ENCODE data around the gene PSME1. TPM values are rescaled to one million over a fixed set of nuclear protein-coding genes. Genes with fewer than 3 reads are reported as not detected.
A peak's percentile ranks its signal among the peaks of the same experiment; 100 is the strongest.

Gene PSME1
- total and polyA plus RNA-seq, 2 of the 13 experiments (the other 11 are each of a cell fraction or from before 2014, with no cell fraction given), result 159 to 608 TPM

GRCh38 chr14:24141097-24141880, 5.3 kb downstream of the PSME1 start, which contains the start of gene EMC9 (continued):
- TF ChIP-seq, protein P1, sequence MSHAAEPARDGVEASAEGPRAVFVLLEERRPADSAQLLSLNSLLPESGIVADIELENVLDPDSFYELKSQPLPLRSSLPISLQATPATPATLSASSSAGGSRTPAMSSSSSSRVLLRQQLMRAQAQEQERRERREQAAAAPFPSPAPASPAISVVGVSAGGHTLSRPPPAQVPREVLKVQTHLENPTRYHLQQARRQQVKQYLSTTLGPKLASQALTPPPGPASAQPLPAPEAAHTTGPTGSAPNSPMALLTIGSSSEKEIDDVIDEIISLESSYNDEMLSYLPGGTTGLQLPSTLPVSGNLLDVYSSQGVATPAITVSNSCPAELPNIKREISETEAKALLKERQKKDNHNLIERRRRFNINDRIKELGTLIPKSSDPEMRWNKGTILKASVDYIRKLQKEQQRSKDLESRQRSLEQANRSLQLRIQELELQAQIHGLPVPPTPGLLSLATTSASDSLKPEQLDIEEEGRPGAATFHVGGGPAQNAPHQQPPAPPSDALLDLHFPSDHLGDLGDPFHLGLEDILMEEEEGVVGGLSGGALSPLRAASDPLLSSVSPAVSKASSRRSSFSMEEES (CRISPR knock-in tag; IDR thresholded peaks at IDR 0.05), result peak; percentile 73; the same call in 1 of the 2 replicates
- TF ChIP-seq ZBTB38 (CRISPR knock-in tag; IDR thresholded peaks at IDR 0.05), result peak; percentile 78
- TF ChIP-seq REPIN1 (CRISPR knock-in tag; IDR thresholded peaks at IDR 0.05; ENCODE audit: borderline replicate concordance, low read depth), result peak; percentile 6; the same call in 1 of the 2 replicates
- peak; percentile 54; the same call in 1 of the 2 replicates for TF ChIP-seq ZBTB21 (CRISPR knock-in tag; IDR thresholded peaks at IDR 0.05)
- peak; percentile 91 for TF ChIP-seq HNRNPH1 (optimal IDR thresholded peaks at IDR 0.05; ENCODE audit: low read depth, low read length)
- TF ChIP-seq ZNF318 (CRISPR knock-in tag; IDR thresholded peaks at IDR 0.05), result peak; percentile 64; the same call in 1 of the 2 replicates
- TF ChIP-seq BRD4 (CRISPR knock-in tag; IDR thresholded peaks at IDR 0.05), result peak; percentile 96
- peak; percentile 99 for TF ChIP-seq ZSCAN31 (CRISPR knock-in tag; IDR thresholded peaks at IDR 0.05; ENCODE audit: low read depth)
- TF ChIP-seq KLF6 (CRISPR knock-in tag; IDR thresholded peaks at IDR 0.05), result peak; percentile 98
- TF ChIP-seq SPEN (CRISPR knock-in tag; IDR thresholded peaks at IDR 0.05; ENCODE audit: low read depth), result peak; percentile 92
- peak; percentile 93 for TF ChIP-seq ELF1 (CRISPR knock-in tag; IDR thresholded peaks at IDR 0.05)
- TF ChIP-seq TFDP2 (CRISPR knock-in tag; IDR thresholded peaks at IDR 0.05), result peak; percentile 96
- TF ChIP-seq NRL (CRISPR knock-in tag; IDR thresholded peaks at IDR 0.05; ENCODE audit: borderline replicate concordance), result no peak
- TF ChIP-seq NCOA2 (CRISPR knock-in tag; IDR thresholded peaks at IDR 0.05), result peak; percentile 54
- peak; percentile 92 for TF ChIP-seq PBX2 (CRISPR knock-in tag; IDR thresholded peaks at IDR 0.05)
- no peak for TF ChIP-seq ZNF615 (CRISPR knock-in tag; IDR thresholded peaks at IDR 0.05; ENCODE audit: borderline replicate concordance)
- TF ChIP-seq ZNF3 (CRISPR knock-in tag; IDR thresholded peaks at IDR 0.05), result peak; percentile 35; the same call in 1 of the 2 replicates
- TF ChIP-seq ZNF598 (CRISPR knock-in tag; IDR thresholded peaks at IDR 0.05; ENCODE audit: borderline replicate concordance), result peak; percentile 90

Measured in HepG2 (cell line).